ENCODE results near the gene LYPD6B. TPM values are rescaled to one million over a fixed set of nuclear protein-coding genes. Genes with fewer than 3 reads are reported as not detected.

The LYPD6B gene
- polyA plus RNA-seq, 1 of the 3 experiments (the other 2 are of a cell fraction): 18.2 TPM

- TF ChIP-seq RXRA (IDR thresholded peaks at IDR 0.05; ENCODE audit: borderline replicate concordance, low read depth): no peak
Measured at GRCh38 chr2:149223472-149224095, 185.1 kb downstream of the LYPD6B start (continued).

- H3F3A ChIP-seq (replicated peaks; ENCODE audit: insufficient read depth): no peaks in the 10 kb centered on the region
- H3K27me3 ChIP-seq (ENCODE audit: insufficient read depth): no peaks in the 10 kb centered on the region
- H2AFZ ChIP-seq (ENCODE audit: low read depth): no peak overlapping the region
- no peak overlapping the region for H3K9ac ChIP-seq
- no peak for DNase-seq
- 67% methylated on average over 5 of the region's 5 CpGs for WGBS (ENCODE audit: low lambda C conversion rate)
- TF ChIP-seq POLR2AphosphoS5 (IDR thresholded peaks at IDR 0.05; ENCODE audit: low read depth, low read length): no peak
- TF ChIP-seq RFX5 (IDR thresholded peaks at IDR 0.05; ENCODE audit: low read length): no peak
- TF ChIP-seq JUND (IDR thresholded peaks at IDR 0.05): no peak
- TF ChIP-seq RXRA (IDR thresholded peaks at IDR 0.05; ENCODE audit: borderline replicate concordance, low read depth): no peak
- TF ChIP-seq PBX3 (IDR thresholded peaks at IDR 0.05): no peak
- TF ChIP-seq MAX (IDR thresholded peaks at IDR 0.05; ENCODE audit: low read depth): no peak
- no peak for TF ChIP-seq CTCF (IDR thresholded peaks at IDR 0.05)
- TF ChIP-seq ZBTB33 (IDR thresholded peaks at IDR 0.05; ENCODE audit: borderline replicate concordance, low read depth): no peak
- TF ChIP-seq EZH2phosphoT487 (IDR thresholded peaks at IDR 0.05; ENCODE audit: borderline replicate concordance, low read depth): no peak
- TF ChIP-seq ELF1 (IDR thresholded peaks at IDR 0.05): no peak
- TF ChIP-seq IRF3 (IDR thresholded peaks at IDR 0.05; ENCODE audit: low read depth, low read length): no peak
- no peak for TF ChIP-seq TAF1 (IDR thresholded peaks at IDR 0.05; ENCODE audit: borderline replicate concordance, low read depth, low read length)
- no peak for TF ChIP-seq MEF2A (IDR thresholded peaks at IDR 0.05; ENCODE audit: borderline replicate concordance, low read depth)
- no peak for TF ChIP-seq USF1 (IDR thresholded peaks at IDR 0.05; ENCODE audit: borderline replicate concordance, low read depth)
- TF ChIP-seq FOSL2 (IDR thresholded peaks at IDR 0.05; ENCODE audit: borderline replicate concordance, low read depth): no peak
- no peak for TF ChIP-seq GABPA (IDR thresholded peaks at IDR 0.05; ENCODE audit: low read depth)
- TF ChIP-seq USF2 (IDR thresholded peaks at IDR 0.05; ENCODE audit: borderline replicate concordance, low read depth, low read length): no peak
- TF ChIP-seq EP300 (IDR thresholded peaks at IDR 0.05; ENCODE audit: borderline replicate concordance in 1 of 2, low read depth in 1 of 2, low read length in 1 of 2): no peak
- no peak for TF ChIP-seq FOXM1 (IDR thresholded peaks at IDR 0.05; ENCODE audit: low read depth)
- TF ChIP-seq RAD21 (IDR thresholded peaks at IDR 0.05; ENCODE audit: low read length): no peak
- no peaks in the 10 kb centered on the region for H3K9me3 ChIP-seq
- H3K36me3 ChIP-seq (replicated peaks in 1 of 2; ENCODE audit: control insufficient read depth in 1 of 2, insufficient read depth in 2 of 2, low read length in 1 of 2): no peaks in the 10 kb centered on the region
- ChIA-PET CTCF (interaction anchor here (0.6 to 1.2 kb wide), 4 partner anchors 70 to 336 kb away, joined by 3 to 7 read pairs (median 4); no protein-coding TSS in a partner anchor), POLR2A (no interaction called here)
- no peaks in the 10 kb centered on the region for H3K9me2 ChIP-seq
- no peaks in the 10 kb centered on the region for H3K79me2 ChIP-seq (ENCODE audit: insufficient read depth)
- H3K4me2 ChIP-seq: no peak overlapping the region
- H4K20me1 ChIP-seq (ENCODE audit: insufficient read depth): no peaks in the 10 kb centered on the region
- H3K27ac ChIP-seq (ENCODE audit: low read depth in 2 of 2, low read length in 1 of 2): peak overlapping the region in 1 of 2 experiments; percentile 64; a peak in 1 of 4 replicates
- H3K4me3 ChIP-seq (ENCODE audit: low read depth in 2 of 2, low read length in 1 of 2): no peak overlapping the region
- H3K4me1 ChIP-seq (ENCODE audit: control insufficient read depth in 1 of 2, insufficient read depth in 2 of 2, low read depth in 1 of 2, low read length in 1 of 2): peaks cover 0 to 27% of the 10 kb centered on the region in 2 experiments; a peak in 2 of 4 replicates
Measured at GRCh38 chr2:149224543-149224942, 186.0 kb downstream of the LYPD6B start.

All from SK-N-SH (cell line).